GM19463 (cell line): ENCODE results near the gene CTIF.
"Not testable (repeated sequence)": the region's sequence is repeated elsewhere in the genome, so short reads cannot be mapped to it uniquely, and the experiment has no call there.

Source experiments
- ATAC-seq: cut with Tn5 transposase; IDR thresholded peaks from one replicate; pipeline ENCODE4 v1.9.1; 2021; ENCODE audit warnings: mild to moderate bottlenecking, moderate library complexity; ENCODE audit not compliant: unreplicated experiment

CTIF gene

DNA sequence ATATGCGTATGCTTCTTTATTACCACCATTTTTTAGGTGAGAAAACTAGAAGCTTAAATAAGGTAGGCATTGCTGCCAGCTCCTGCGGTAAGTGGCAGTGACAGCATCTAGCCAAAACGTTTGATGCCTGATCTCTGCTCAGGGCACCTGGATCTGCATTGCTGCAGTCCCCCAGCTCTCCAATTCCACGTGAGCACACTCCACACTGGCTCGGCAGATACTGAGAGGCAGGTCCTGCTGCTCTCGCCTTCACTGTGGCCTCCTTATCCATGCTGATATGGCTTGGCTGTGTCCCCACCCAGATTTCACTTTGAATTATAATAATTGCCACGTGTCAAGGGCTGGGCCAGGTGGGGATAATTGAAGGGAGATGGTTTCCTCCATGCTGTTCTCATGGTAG, 160.9 kb downstream of the CTIF start:
- no peak for ATAC-seq

DNA sequence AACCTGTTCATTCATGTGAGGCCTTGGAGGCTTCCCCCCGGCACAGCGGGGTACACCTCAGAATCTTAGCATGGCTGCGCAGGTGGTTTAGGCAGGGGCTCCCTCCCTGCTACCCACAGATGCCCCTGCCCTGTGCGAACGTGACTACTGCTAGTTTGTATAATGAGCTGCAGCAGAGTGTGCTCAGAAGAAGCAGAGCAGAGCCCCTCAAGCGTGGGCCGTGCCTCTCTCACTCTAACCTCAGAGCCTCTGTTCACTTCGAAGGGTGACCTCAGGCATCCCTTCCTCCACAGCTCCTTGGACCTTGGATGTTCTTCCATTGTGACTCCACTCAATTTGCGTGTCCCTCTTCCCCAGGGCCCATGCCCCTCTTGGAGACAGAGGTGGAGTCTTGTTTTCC, 161.6 kb downstream of the CTIF start:
- ATAC-seq = no peak

- no peak for ATAC-seq
Observed at GRCh38 chr18:48702346-48703027, 163.7 kb downstream of the CTIF start.

GRCh38 chr18:48703028-48703386, 164.2 kb downstream of the CTIF start:
- no peak for ATAC-seq

DNA sequence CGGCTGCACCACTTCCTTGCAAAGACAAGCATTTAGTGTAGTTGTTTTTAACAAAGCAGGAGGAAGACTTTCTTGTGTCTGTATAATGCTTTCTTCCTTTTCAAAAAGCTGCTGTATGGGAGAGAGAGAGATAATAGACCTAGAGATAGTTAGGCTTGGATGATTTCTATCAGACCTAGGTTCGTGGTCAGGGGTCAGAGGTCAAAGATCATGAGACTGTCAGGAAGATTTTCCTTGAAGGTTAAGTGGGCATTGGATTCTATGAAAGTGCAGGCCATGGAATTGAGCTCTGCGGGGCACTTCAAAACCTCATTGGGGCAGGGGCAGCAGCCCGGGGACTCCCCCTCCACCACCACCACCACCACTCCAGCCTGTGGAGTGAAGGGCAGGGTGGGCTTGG, 164.6 kb downstream of the CTIF start:
- no peak for ATAC-seq

GRCh38 chr18:48705043-48705442, 166.2 kb downstream of the CTIF start:
- no peak for ATAC-seq

DNA sequence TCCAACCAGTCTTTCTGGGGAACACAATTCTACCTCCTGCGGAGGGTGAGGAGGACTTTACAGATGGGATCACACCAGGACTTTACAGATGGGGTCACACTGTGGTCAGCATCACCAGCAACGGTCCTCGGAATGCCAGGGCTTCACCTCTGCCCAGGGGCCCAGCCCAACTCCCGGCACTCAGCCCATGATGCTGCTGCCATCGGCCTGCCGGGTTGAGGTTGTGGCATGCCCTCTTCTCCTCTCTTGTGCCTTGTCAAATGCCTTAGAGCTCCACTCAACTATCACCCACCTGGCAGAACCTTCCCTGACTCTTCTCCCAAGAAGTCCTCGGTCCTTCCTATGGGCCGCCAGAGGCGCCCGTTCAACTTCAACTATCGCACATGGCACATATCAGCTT, 166.7 kb downstream of the CTIF start:
- no peak for ATAC-seq

DNA sequence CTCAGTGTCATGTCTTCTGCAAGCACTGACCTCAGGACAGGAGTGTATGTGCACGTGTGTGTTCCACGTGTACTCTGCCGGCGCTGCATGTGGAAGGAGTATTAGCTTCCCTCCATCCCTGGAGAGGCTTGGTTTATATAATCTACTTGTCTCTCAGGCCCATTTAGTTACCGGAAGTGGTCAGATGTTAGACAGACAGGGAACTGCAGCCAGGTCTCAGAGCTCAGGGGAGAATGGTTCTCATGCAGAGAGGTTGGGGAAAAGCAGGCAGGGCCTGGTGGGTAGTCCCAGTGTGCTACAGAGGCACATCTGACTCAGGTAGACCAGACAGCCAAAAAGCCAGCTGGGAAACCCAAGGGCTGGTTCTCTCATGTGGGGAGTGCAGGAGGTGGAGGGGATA, 167.9 kb downstream of the CTIF start:
- no peak for ATAC-seq

- no peak for ATAC-seq
Observed at GRCh38 chr18:48707636-48708296, 168.9 kb downstream of the CTIF start.

DNA sequence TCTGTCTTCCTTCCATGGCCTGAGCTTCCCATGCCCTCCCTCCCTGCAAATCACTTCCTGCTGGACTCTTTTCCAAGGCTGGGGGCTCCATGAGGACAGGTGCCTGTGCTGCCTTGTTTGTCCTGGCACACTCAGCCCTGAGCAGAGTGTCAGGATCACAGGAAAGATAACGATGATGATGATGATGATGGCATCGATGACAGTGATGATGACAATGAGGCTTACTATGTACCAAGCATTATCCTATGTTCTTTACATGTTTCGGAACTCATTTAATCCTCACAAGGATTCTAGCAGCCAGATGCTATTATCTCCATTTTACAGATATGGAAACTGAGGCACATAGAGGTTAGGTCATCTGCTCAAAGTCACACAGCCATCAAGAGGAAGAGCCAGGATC, 170.0 kb downstream of the CTIF start:
- ATAC-seq = no peak

DNA sequence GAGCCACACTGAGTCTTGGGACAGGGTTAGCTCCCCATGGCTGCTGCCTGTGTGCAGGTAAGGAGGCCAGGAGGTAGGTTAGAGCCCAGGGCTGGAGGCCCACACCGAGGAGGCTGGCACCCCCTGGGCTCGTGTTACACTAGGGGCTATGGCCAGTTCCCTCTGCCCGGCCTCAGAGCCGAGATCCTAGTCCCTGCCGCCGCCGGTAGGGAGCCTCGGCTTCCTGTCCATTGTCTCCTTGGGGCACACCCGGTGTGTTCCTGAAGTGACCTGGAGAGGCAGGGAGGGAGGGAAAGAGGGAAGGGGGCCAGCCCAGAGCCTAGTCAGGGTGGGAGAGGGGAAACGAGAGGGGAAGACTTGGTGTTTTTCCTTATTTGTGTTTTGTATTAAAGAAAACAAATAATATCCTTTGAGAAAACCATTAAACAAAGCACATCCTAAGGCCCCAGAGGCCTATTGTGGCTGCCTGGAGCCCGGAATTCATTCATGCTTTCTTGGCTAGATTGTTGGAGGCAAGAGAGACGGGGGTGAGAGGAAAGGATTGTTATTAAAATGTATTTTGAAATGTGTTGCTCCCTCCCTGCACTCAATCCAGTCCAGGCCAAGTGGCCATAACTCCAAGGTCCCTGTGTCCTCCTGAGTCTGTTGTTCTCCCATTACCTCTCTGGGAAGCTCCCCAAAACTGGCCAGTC, 170.7 kb downstream of the CTIF start:
- no peak for ATAC-seq

- peak; percentile 69 for ATAC-seq
Observed at GRCh38 chr18:48711651-48712486, 173.0 kb downstream of the CTIF start.

- no peak for ATAC-seq
Observed at GRCh38 chr18:48713309-48713708, 174.5 kb downstream of the CTIF start.

GRCh38 chr18:48714873-48715272, 176.0 kb downstream of the CTIF start:
- no peak for ATAC-seq

DNA sequence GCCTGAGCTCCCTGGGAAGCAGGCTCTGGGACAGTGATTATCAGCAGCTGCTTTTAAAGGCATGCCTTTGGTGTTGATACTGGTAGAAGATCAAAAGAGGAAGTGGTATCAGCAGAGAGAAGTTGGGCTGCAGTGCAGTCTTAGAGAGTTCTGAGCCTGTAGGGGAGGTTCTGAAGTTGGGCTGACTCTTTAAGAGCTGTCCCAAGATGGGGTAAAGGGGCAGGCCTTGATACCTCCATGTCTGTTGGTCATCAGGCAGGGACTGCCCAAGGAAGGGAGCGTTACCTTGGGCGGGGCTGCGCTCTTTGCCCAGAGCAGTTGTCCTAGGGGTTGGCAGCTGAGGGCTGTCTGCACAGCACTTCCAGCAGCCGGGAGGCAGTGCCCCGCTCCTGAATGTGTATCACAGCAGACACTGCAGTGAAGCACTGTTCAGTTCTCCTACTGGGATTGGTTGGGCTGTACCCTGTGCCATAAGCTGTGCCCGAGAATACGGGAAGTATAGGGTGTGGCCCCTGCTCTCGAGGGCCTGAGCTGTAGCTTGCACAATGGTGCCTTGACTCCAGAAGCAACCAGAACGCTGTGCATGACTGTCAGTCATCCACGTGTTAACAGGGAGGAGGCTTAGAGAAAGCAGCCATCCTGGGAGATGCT, 177.0 kb downstream of the CTIF start:
- no peak for ATAC-seq

- ATAC-seq = not testable (repeated sequence)
Observed at GRCh38 chr18:48717227-48717626, 178.4 kb downstream of the CTIF start.

GRCh38 chr18:48718251-48718959, 179.6 kb downstream of the CTIF start:
- no peak for ATAC-seq

DNA sequence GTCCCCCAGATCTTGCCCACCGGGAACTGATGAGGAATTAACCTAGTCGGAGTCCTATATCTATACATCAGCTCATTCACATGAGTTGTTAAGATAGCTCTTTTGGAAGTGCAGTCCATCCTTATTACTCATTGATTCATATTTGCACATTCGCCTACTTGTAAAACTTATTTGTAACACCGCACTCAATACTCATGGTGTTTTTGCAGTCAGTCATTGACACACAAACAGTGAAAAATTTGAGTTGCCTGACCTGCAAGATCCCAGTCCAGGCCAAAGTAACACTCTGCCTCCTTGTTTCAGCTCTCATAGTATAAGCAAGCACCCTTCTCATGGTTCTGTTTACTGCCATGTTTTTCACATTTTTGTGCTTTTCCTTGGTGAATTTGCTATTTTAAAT, 180.6 kb downstream of the CTIF start:
- no peak for ATAC-seq

DNA sequence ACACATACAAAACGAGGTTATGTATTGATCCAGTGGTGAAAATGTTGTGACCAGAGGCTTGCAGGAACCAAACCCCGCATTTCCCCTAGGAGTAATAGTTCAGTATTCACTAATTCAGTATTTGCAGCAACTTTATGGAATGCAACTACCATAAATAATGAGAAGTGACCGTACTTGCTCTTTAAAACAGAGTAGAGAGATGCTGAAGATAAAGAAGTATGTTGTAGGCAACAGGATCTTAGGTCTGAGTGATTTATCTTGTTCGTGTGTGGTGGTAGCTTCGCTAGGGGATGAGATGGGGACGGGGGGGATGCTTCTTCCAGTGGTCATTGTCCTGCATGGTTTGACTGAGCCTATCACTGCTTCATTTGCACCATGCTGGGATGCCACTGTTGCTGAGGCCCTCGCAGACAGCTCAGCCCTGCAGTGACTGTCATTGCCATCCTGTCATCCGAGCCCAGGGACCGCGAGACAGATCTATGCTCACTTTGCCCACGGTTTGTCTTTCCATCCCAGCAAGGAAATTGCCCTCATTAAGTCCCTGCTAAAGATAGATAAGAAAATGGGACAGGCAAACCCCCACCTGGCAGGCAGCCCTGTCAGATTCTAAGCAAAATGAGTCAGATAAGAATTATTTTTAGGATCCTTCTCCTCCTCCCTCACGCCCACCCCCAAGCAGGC, 181.3 kb downstream of the CTIF start:
- no peak for ATAC-seq

GRCh38 chr18:48720655-48721025, 181.8 kb downstream of the CTIF start:
- ATAC-seq = no peak
